ENCODE data around the gene NEO1. TPM values are rescaled to one million over a fixed set of nuclear protein-coding genes. Genes with fewer than 3 reads are reported as not detected.

Gene NEO1
- total RNA-seq, 1 donor from 2014 or later: 24.9 TPM

DNA sequence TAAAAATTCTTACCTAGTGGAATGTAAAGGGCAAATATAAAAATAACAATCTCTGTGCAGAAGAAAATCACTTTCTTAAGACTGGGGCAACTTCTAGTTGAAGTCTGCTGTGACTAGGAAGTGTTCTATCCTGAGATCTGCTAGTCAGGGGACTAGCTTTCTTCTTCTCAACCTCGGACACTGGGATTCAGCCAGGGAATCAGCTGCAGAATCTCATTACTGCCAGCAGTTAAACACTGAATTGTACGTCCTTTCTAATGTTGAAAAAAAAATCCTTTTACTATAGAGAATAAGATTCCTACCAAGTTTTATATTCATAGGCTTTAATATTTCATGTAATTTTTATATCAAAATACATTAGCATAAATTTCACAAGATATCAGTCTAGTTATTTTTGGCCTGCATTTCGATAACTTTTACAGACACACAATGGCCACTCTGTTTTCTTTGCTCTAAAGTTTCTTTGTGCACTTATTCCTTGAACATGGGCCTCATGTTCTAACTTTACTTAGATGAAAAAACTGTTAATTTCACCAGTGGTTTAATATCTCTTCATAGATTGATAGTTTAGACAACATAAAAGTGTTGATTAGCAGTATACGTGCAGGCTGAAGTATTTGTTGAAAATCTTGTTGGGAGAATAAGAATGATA is 2.6 kb upstream of the NEO1 start:
- TF ChIP-seq CTCF (IDR thresholded peaks at IDR 0.05): no peak
- DNase-seq (ENCODE audit: extremely low spot score, unreplicated experiment): no peak
- Mint-ChIP-seq H3K27ac (ENCODE audit: unreplicated experiment) (no peak overlapping the region), H3K4me1 (ENCODE audit: unreplicated experiment) (peaks cover 8% of the 10 kb centered on the region), H3K9me3 (ENCODE audit: unreplicated experiment) (no peaks in the 10 kb centered on the region), H3K27me3 (ENCODE audit: unreplicated experiment) (peaks cover 40% of the 10 kb centered on the region), H3K4me3 (ENCODE audit: unreplicated experiment) (no peak overlapping the region), H3K36me3 (ENCODE audit: unreplicated experiment) (no peaks in the 10 kb centered on the region)

DNA sequence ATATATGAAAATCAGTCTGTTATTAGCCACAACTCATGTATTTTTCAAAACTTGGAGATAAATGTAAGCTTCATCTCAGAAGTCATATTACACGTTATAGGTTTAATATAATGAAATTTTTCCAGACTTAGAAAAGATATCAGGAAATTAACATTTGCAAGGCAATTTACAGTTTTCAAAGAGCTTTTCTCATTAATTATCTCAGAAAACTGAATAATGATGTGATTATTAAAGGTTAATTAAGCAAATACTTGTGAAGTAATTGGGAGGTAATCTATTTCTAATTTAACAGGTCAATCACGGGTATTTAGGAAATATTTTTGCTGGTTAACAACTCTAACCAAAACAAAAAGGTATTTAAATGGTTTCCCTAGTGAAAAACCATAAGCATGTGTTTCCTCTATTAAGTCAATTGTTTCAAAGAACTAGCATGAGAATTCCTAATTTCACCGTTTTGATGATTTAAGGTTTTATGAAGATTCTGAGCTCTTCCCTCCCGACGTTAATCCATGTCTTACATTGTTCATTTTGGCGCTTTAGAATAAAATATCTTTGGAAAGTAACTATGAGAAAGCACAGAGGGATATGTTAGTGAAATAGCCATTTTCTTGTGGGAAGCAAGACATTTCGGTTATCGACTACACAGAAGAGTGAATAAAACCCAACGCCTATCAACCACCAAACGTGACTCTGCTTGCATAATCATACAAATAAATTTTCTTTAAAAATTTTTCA is 1.5 kb upstream of the NEO1 start:
- no peak for TF ChIP-seq CTCF (IDR thresholded peaks at IDR 0.05)
- Mint-ChIP-seq H3K36me3 (ENCODE audit: unreplicated experiment) (no peaks in the 10 kb centered on the region), H3K27me3 (ENCODE audit: unreplicated experiment) (peaks cover 40% of the 10 kb centered on the region), H3K27ac (ENCODE audit: unreplicated experiment) (peak overlapping the region; percentile 33), H3K4me1 (ENCODE audit: unreplicated experiment) (peaks cover 8% of the 10 kb centered on the region), H3K9me3 (ENCODE audit: unreplicated experiment) (no peaks in the 10 kb centered on the region), H3K4me3 (ENCODE audit: unreplicated experiment) (peak overlapping the region; percentile 74)
- no peak for DNase-seq (ENCODE audit: extremely low spot score, unreplicated experiment)

GRCh38 chr15:73051391-73051806 is 864 bp upstream of the NEO1 start:
- H3K9me3 Mint-ChIP-seq (ENCODE audit: unreplicated experiment): no peaks in the 10 kb centered on the region
- peak overlapping the region; percentile 33 for H3K27ac Mint-ChIP-seq (ENCODE audit: unreplicated experiment)
- H3K4me3 Mint-ChIP-seq (ENCODE audit: unreplicated experiment): peak overlapping the region; percentile 74
- no peak for TF ChIP-seq CTCF (IDR thresholded peaks at IDR 0.05)
- peaks cover 8% of the 10 kb centered on the region for H3K4me1 Mint-ChIP-seq (ENCODE audit: unreplicated experiment)
- peaks cover 34% of the 10 kb centered on the region for H3K27me3 Mint-ChIP-seq (ENCODE audit: unreplicated experiment)
- no peak for DNase-seq (ENCODE audit: extremely low spot score, unreplicated experiment)
- no peaks in the 10 kb centered on the region for H3K36me3 Mint-ChIP-seq (ENCODE audit: unreplicated experiment)

DNA sequence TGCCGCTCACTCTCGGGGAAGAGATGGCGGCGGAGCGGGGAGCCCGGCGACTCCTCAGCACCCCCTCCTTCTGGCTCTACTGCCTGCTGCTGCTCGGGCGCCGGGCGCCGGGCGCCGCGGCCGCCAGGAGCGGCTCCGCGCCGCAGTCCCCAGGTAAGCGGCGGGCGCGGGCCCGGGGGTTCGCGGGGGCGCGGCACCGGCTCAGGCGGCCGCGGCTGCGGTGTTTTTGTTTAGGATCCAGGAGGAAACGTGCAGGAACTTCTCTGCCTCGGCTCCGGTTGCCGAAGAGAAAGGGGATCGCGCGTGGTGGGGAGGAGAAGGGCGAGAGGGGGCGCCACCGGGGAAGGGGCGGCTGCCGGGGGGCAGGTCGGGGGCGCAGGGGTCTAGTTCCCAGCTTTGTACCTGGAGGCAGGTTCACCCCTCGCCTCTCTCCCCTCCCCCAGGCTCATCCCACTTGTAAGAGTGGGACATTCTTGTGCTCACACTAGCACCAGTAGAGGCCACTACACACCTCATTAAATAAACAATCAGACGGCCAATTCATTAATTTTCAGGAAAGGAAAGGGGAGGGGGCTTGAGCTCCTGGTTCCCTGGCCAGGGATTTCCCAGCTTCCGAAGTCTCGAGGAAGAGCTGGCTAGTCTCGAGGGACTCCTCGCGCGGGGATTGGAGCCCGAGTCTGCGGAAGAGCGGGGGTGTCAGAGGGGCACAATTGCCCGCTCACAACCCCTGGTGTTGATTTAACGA is 562 bp downstream of the NEO1 start:
- Mint-ChIP-seq H3K27me3 (ENCODE audit: unreplicated experiment) (peaks cover 26% of the 10 kb centered on the region), H3K27ac (ENCODE audit: unreplicated experiment) (peak overlapping the region; percentile 57)

More for the DNA sequence above, 562 bp downstream of the NEO1 start:
- Mint-ChIP-seq H3K9me3 (ENCODE audit: unreplicated experiment) (no peaks in the 10 kb centered on the region), H3K4me3 (ENCODE audit: unreplicated experiment) (peak overlapping the region; percentile 80), H3K4me1 (ENCODE audit: unreplicated experiment) (peaks cover 8% of the 10 kb centered on the region), H3K36me3 (ENCODE audit: unreplicated experiment) (no peaks in the 10 kb centered on the region)
- DNase-seq (ENCODE audit: extremely low spot score, unreplicated experiment): no peak
- TF ChIP-seq CTCF (IDR thresholded peaks at IDR 0.05): peak; percentile 42
